OCI-LY3 (cell line): ENCODE data around the gene FOXO4.

Experiments used
- H2AFZ ChIP-seq: fragments of 200-600, 300-600 bp; shearing (Covaris generic); 2 replicates; pipeline ENCODE4 v1.6.0; 2014; ENCODE audit warnings: antibody characterized with exemption, low read depth, low read length
- H3K27ac ChIP-seq: fragments of 200-600, 300-600 bp; sonication (generic); 2 replicates; pipeline ENCODE4 v1.5.1; 2014; ENCODE audit warnings: mild to moderate bottlenecking, low read length, moderate library complexity, mixed read lengths
- H3K27me3 ChIP-seq: fragments of 200-600, 300-600 bp; sonication (generic); 2 replicates; pipeline ENCODE4 v1.6.1; 2014; ENCODE audit warnings: low read depth, low read length, mixed read lengths
- H3K36me3 ChIP-seq: fragments of 200-600, 300-600 bp; sonication (generic); replicated peaks from 2 replicates; pipeline ENCODE3; 2014; ENCODE audit warnings: low read depth, low read length, mixed read lengths
- H3K4me1 ChIP-seq: fragments of 300-600, 200-600 bp; sonication (generic); 2 replicates; pipeline ENCODE4 v1.6.1; 2014; ENCODE audit warnings: low read length, mixed read lengths
- H3K4me2 ChIP-seq: fragments of 200-600, 300-600 bp; sonication (generic); 2 replicates; pipeline ENCODE4 v1.6.1; 2014; ENCODE audit warnings: low read length, mixed read lengths
- H3K4me3 ChIP-seq: fragments of 300-600, 200-600 bp; sonication (generic); 2 replicates; pipeline ENCODE4 v1.5.1; 2014; ENCODE audit warnings: antibody characterized with exemption, mild to moderate bottlenecking, low read length, moderate library complexity
- H3K79me2 ChIP-seq: fragments of 300-600, 200-600 bp; shearing (Covaris generic); 2 replicates; pipeline ENCODE4 v1.6.1; 2014; ENCODE audit warnings: mild to moderate bottlenecking, low read length, mixed read lengths
- H3K9ac ChIP-seq: fragments of 300-600, 200-600 bp; shearing (Covaris generic); 2 replicates; pipeline ENCODE4 v1.6.0; 2014; ENCODE audit warnings: mild to moderate bottlenecking, low read length, moderate library complexity
- H3K9me3 ChIP-seq: fragments of 200-600, 300-600 bp; shearing (Covaris generic); 2 replicates; pipeline ENCODE4 v1.6.1; 2014; ENCODE audit warnings: low read length, mixed read lengths; ENCODE audit not compliant: insufficient read depth
- H4K20me1 ChIP-seq: fragments of 200-600, 300-600 bp; sonication (generic); 2 replicates; pipeline ENCODE4 v1.6.1; 2016; ENCODE audit warnings: low read length, mixed read lengths; ENCODE audit not compliant: insufficient read depth
- CTCF ChIP-seq: fragments of 200-600, 300-600 bp; sonication (generic); IDR thresholded peaks from 2 replicates; pipeline ENCODE4 v1.5.1; 2014; ENCODE audit warnings: antibody characterized with exemption, low read length, low read depth
- EZH2phosphoT487 ChIP-seq: fragments of 200-600 bp; shearing (Covaris generic); IDR thresholded peaks from 2 replicates; pipeline ENCODE4 v1.6.1; 2018; ENCODE audit warnings: antibody characterized with exemption, mixed run types, low read depth

The FOXO4 gene

GRCh38 chrX:71128166-71128833 lies 32.6 kb downstream of the FOXO4 start:
- Histone ChIP-seq H3K27me3 (no peaks in the 10 kb centered on the region), H3K4me1 (no peaks in the 10 kb centered on the region), H3K4me3 (no peak overlapping the region), H3K9ac (no peak overlapping the region), H3K27ac (no peak overlapping the region), H3K36me3 (peaks cover 34% of the 10 kb centered on the region), H4K20me1 (no peaks in the 10 kb centered on the region), H3K4me2 (no peak overlapping the region), H3K79me2 (no peaks in the 10 kb centered on the region), H2AFZ (no peak overlapping the region), H3K9me3 (no peaks in the 10 kb centered on the region)
- TF ChIP-seq CTCF (no peak), EZH2phosphoT487 (no peak)

GRCh38 chrX:71128915-71129765 lies 33.5 kb downstream of the FOXO4 start:
- TF ChIP-seq EZH2phosphoT487 (no peak), CTCF (peak; percentile 77)
- Histone ChIP-seq H3K4me1 (no peaks in the 10 kb centered on the region), H3K9ac (no peak overlapping the region), H3K27ac (no peak overlapping the region), H4K20me1 (no peaks in the 10 kb centered on the region), H2AFZ (no peak overlapping the region), H3K36me3 (peaks cover 28% of the 10 kb centered on the region), H3K79me2 (no peaks in the 10 kb centered on the region), H3K4me3 (no peak overlapping the region), H3K27me3 (no peaks in the 10 kb centered on the region), H3K9me3 (no peaks in the 10 kb centered on the region), H3K4me2 (no peak overlapping the region)

GRCh38 chrX:71131510-71131909 lies 35.9 kb downstream of the FOXO4 start:
- H3K9ac ChIP-seq: no peak overlapping the region
- no peaks in the 10 kb centered on the region for H3K9me3 ChIP-seq
- no peaks in the 10 kb centered on the region for H3K79me2 ChIP-seq
- H3K27ac ChIP-seq: no peak overlapping the region
- H3K27me3 ChIP-seq: no peaks in the 10 kb centered on the region
- no peak overlapping the region for H3K4me2 ChIP-seq
- H3K4me3 ChIP-seq: no peak overlapping the region
- H3K36me3 ChIP-seq: peaks cover 23% of the 10 kb centered on the region
- no peaks in the 10 kb centered on the region for H3K4me1 ChIP-seq
- H2AFZ ChIP-seq: no peak overlapping the region
- TF ChIP-seq CTCF (no peak), EZH2phosphoT487 (no peak)
- no peaks in the 10 kb centered on the region for H4K20me1 ChIP-seq

GRCh38 chrX:71140440-71140839 lies 44.8 kb downstream of the FOXO4 start:
- Histone ChIP-seq H2AFZ (no peak overlapping the region), H3K27me3 (no peaks in the 10 kb centered on the region), H3K9ac (no peak overlapping the region), H3K36me3 (peaks cover 11% of the 10 kb centered on the region), H3K4me3 (no peak overlapping the region), H3K27ac (no peak overlapping the region), H4K20me1 (no peaks in the 10 kb centered on the region), H3K4me2 (no peak overlapping the region), H3K4me1 (no peaks in the 10 kb centered on the region), H3K9me3 (no peaks in the 10 kb centered on the region), H3K79me2 (no peaks in the 10 kb centered on the region)
- TF ChIP-seq CTCF: no peak
- no peak for TF ChIP-seq EZH2phosphoT487
